DND-41 (cell line): ENCODE measurements around the gene DPM1.

ENCODE experiments used
- CTCF ChIP-seq: IDR thresholded peaks from 2 replicates; pipeline ENCODE4 v1.5.1; 2012; ENCODE audit warnings: borderline replicate concordance, low read length, moderate library complexity, mild to moderate bottlenecking; ENCODE audit not compliant: poor library complexity, severe bottlenecking; ENCODE audit errors: extremely low read depth
- EZH2 ChIP-seq: IDR thresholded peaks from 3 replicates; pipeline ENCODE4 v1.6.1; 2012; ENCODE audit warnings: borderline replicate concordance, low read depth, mild to moderate bottlenecking, moderate library complexity, low read length, inconsistent platforms; ENCODE audit not compliant: severe bottlenecking

GRCh38 chr20:50943069-50943468, 15.3 kb downstream of the DPM1 start:
- TF ChIP-seq EZH2: no peak
- no peak for TF ChIP-seq CTCF
